HFFc6 (cell line): ENCODE data around the gene PTCH1. TPM values are rescaled to one million over a fixed set of nuclear protein-coding genes. Genes with fewer than 3 reads are reported as not detected.

Experiments used
- DNase-seq: peaks from one replicate; pipeline ENCODE4 v3.0.0-alpha.2; 2018
- H3K27ac Mint-ChIP-seq: 2 replicates; pipeline ENCODE4 v1.8.0; 2020; ENCODE audit warnings: mild to moderate bottlenecking, mixed read lengths
- H3K27me3 Mint-ChIP-seq: 2 replicates; pipeline ENCODE4 v1.8.0; 2021; ENCODE audit warnings: mild to moderate bottlenecking, moderate library complexity, mixed read lengths; ENCODE audit not compliant: insufficient read depth
- H3K36me3 Mint-ChIP-seq: 2 replicates; pipeline ENCODE4 v1.8.0; 2021; ENCODE audit warnings: low read depth, mixed read lengths
- H3K4me1 Mint-ChIP-seq: 2 replicates; pipeline ENCODE4 v1.8.0; 2020; ENCODE audit warnings: low read depth, mixed read lengths
- H3K4me3 Mint-ChIP-seq: 2 replicates; pipeline ENCODE4 v1.8.0; 2020; ENCODE audit warnings: mild to moderate bottlenecking, moderate library complexity, mixed read lengths
- H3K9me3 Mint-ChIP-seq: 2 replicates; pipeline ENCODE4 v1.8.0; 2020; ENCODE audit warnings: mild to moderate bottlenecking, mixed read lengths
- CTCF ChIP-seq: fragments of 200-600 bp; sonication (generic); IDR thresholded peaks from 2 replicates; pipeline ENCODE4 v1.5.0; 2021; ENCODE audit warnings: antibody characterized with exemption, mild to moderate bottlenecking
- total RNA-seq, 6 experiments: library from RNA; stranded (reverse); fragmentation: NEBNext Ultra II Directional; extraction: Animal tissue kit (Norgen Biotek cat#: 25700); gene quantifications; 2 replicates in 1 of 6; 3 replicates in 5 of 6; pipeline ENCODE4 v1.2.3, GENCODE V29; 2021

PTCH1 gene
- total RNA-seq, 6 experiments from 2014 or later, result 6.6 to 9.3 (median 7.0) TPM

DNA sequence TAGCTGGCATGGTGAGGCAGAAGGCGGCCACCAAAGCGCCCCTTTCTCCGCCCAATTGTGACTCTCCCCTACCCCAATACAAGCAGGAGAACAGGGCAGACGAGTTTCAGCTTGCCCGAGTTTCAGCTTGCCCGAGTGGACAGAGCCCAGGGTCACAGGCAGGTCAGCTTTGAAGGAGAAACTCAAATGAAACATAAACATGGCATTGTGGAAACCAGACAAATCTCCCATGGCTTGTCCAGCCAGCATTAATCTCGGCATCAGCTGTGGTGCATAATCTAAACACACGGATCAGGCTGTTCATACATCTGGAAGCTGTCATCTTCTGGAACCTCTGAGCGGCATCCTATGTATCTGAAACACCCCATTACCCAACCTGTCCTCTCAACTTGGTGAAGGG is 16.9 kb downstream of the PTCH1 start:
- H3K4me1 Mint-ChIP-seq, result peaks cover 21% of the 10 kb centered on the region
- no peak for DNase-seq
- H3K9me3 Mint-ChIP-seq, result no peaks in the 10 kb centered on the region
- H3K27me3 Mint-ChIP-seq, result peaks cover 4% of the 10 kb centered on the region; the same call in 1 of the 2 replicates
- no peak for TF ChIP-seq CTCF
- no peak overlapping the region for H3K4me3 Mint-ChIP-seq
- no peaks in the 10 kb centered on the region for H3K36me3 Mint-ChIP-seq
- H3K27ac Mint-ChIP-seq, result no peak overlapping the region

DNA sequence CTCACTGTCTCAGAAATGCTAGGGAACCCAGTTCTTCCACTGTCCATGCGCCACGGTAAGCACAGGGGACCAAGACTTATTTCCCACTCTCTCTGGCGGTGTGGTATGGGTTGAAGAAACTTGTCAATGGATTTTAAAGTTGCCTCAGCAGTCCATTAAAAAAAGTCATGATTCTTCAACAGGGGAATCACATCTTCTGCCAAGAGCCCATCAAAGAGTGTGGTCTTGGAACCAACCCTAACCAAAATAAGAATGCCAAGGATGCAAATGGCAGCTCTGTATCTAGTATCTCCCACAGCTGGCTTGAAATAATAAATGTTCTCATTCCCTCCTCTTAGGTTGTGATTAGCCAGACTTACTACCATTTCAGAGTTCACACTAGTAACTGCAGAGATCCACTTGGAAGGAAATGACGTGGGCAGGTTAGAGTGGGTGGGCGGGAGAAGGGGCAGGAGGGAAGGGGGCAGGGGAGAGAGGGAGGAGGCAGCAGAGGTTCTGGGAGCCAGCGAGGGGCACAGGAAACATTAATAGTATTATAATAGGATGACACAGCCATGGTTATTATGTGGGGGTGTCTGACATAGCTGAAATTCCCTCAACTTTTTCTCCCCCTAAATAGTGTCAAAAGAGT is 17.6 kb downstream of the PTCH1 start:
- no peaks in the 10 kb centered on the region for H3K36me3 Mint-ChIP-seq
- TF ChIP-seq CTCF, result no peak
- peaks cover 4% of the 10 kb centered on the region; the same call in 1 of the 2 replicates for H3K27me3 Mint-ChIP-seq
- no peak for DNase-seq
- H3K4me1 Mint-ChIP-seq, result peaks cover 18% of the 10 kb centered on the region
- no peaks in the 10 kb centered on the region for H3K9me3 Mint-ChIP-seq
- no peak overlapping the region for H3K27ac Mint-ChIP-seq
- H3K4me3 Mint-ChIP-seq, result no peak overlapping the region

DNA sequence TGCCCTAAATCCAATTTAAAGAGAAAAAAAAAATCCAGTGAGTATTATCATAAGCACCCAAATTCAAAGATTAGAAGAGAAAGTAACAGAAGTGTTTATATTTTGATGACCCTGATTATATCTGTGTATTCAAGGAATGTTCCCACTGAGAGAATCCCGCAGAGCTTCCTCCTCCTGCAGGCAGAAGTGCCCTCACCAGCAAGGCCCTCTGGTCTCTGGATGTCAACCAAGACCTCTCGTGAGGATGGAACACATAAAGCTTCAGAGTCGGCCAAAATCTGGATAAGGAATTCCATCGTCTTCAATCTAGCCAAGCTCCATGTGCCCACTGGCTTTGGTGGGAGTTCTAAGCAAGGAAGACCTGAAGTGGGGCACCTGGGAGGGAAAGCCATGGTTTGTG is 18.1 kb downstream of the PTCH1 start:
- DNase-seq, result no peak
- H3K27me3 Mint-ChIP-seq, result peaks cover 4% of the 10 kb centered on the region; the same call in 1 of the 2 replicates
- no peak overlapping the region for H3K27ac Mint-ChIP-seq
- TF ChIP-seq CTCF, result no peak
- no peaks in the 10 kb centered on the region for H3K36me3 Mint-ChIP-seq
- H3K9me3 Mint-ChIP-seq, result no peaks in the 10 kb centered on the region
- no peak overlapping the region for H3K4me3 Mint-ChIP-seq
- peaks cover 15% of the 10 kb centered on the region for H3K4me1 Mint-ChIP-seq

DNA sequence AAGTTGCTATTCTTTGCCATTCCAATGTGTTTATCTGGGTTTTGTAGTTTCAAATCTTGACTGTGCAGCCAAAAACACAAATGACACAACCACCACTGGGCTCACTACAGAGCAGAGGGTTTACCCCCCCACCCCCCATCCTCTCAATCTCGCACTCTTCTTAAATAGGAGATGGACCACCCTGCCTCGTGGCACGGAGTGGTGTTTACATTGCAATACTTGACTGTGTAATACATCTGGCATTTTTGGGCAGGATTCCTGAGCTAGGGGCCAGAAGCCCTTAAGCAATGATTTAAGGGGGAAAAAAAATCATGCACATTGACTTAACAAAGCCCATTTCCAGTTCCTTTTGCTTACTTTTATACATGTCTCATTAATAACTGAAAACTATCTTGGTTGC is 19.0 kb downstream of the PTCH1 start:
- H3K4me3 Mint-ChIP-seq, result no peak overlapping the region
- DNase-seq, result no peak
- peaks cover 4% of the 10 kb centered on the region; the same call in 1 of the 2 replicates for H3K27me3 Mint-ChIP-seq
- TF ChIP-seq CTCF, result no peak
- no peaks in the 10 kb centered on the region for H3K36me3 Mint-ChIP-seq
- H3K9me3 Mint-ChIP-seq, result no peaks in the 10 kb centered on the region
- peaks cover 15% of the 10 kb centered on the region for H3K4me1 Mint-ChIP-seq
- H3K27ac Mint-ChIP-seq, result no peak overlapping the region

DNA sequence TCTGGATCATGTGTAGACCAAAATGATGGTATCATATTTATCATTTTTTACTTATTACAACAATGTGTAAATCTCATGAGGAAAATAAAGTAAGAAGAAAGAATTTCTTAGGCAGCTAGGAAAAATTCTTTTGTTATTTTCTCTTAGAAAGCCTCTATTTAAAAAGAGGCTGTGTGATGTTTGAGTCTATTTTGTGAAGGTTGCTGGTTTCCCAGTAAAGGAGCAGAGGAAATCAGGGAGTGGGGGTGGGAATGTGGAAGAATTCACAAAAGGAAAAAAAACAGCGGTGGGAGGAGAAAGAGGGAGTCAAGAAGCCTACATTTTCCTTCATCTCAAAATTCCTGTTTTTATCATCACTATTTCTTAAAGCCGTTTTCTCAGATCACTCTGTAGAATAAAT is 20.1 kb downstream of the PTCH1 start:
- TF ChIP-seq CTCF, result no peak
- Mint-ChIP-seq H3K27me3 (peaks cover 2% of the 10 kb centered on the region; the same call in 1 of the 2 replicates), H3K36me3 (no peaks in the 10 kb centered on the region), H3K27ac (no peak overlapping the region), H3K4me1 (peaks cover 15% of the 10 kb centered on the region), H3K4me3 (no peak overlapping the region), H3K9me3 (no peaks in the 10 kb centered on the region)
- DNase-seq, result no peak
